NCI-H226 (cell line): Measurements from ENCODE around the gene FADS2.

Experiments used
- DNase-seq: peaks from one replicate; pipeline ENCODE4 v3.0.0-alpha.2; 2015

The FADS2 gene

GRCh38 chr11:61890529-61891330 lies 62.6 kb downstream of the FADS2 start:
- peak; percentile 41 for DNase-seq

- peak; percentile 89 for DNase-seq
Observed at GRCh38 chr11:61891331-61892084, 63.4 kb downstream of the FADS2 start, which contains the start of gene FADS3. TSS of gene FADS3 (minus strand) at chr11:61891545. CDS start at chr11:61891381, 164 bp downstream.

- no peak for DNase-seq
Observed at GRCh38 chr11:61892085-61892370, 63.9 kb downstream of the FADS2 start.

GRCh38 chr11:61893981-61894380 lies 65.9 kb downstream of the FADS2 start:
- DNase-seq, result peak; percentile 72

GRCh38 chr11:61895046-61895717 lies 67.1 kb downstream of the FADS2 start:
- DNase-seq, result no peak

- no peak for DNase-seq
Observed at GRCh38 chr11:61895718-61896059, 67.6 kb downstream of the FADS2 start.

GRCh38 chr11:61896665-61897386 lies 68.7 kb downstream of the FADS2 start:
- no peak for DNase-seq

GRCh38 chr11:61897387-61898246 lies 69.5 kb downstream of the FADS2 start:
- no peak for DNase-seq

- DNase-seq, result no peak
Observed at GRCh38 chr11:61898247-61898582, 70.1 kb downstream of the FADS2 start.

GRCh38 chr11:61899146-61899841 lies 71.2 kb downstream of the FADS2 start:
- DNase-seq, result peak; percentile 57

GRCh38 chr11:61900251-61900650 lies 72.2 kb downstream of the FADS2 start:
- no peak for DNase-seq

GRCh38 chr11:61901397-61901796 lies 73.3 kb downstream of the FADS2 start:
- DNase-seq, result no peak

- DNase-seq, result no peak
Observed at GRCh38 chr11:61902313-61902712, 74.2 kb downstream of the FADS2 start.

- DNase-seq, result no peak
Observed at GRCh38 chr11:61903845-61904244, 75.7 kb downstream of the FADS2 start.

- DNase-seq, result no peak
Observed at GRCh38 chr11:61904539-61905048, 76.5 kb downstream of the FADS2 start.

- DNase-seq, result no peak
Observed at GRCh38 chr11:61905067-61905696, 77.1 kb downstream of the FADS2 start.

GRCh38 chr11:61905801-61906521 lies 77.9 kb downstream of the FADS2 start:
- no peak for DNase-seq

GRCh38 chr11:61906522-61906909 lies 78.4 kb downstream of the FADS2 start:
- no peak for DNase-seq

GRCh38 chr11:61907282-61907681 lies 79.2 kb downstream of the FADS2 start:
- DNase-seq, result no peak
